KMS-11 (cell line): Measurements from ENCODE around the gene ID1.
"Not testable (repeated sequence)": the region's sequence is repeated elsewhere in the genome, so short reads cannot be mapped to it uniquely, and the experiment has no call there.

ENCODE experiments used
- H2AFZ ChIP-seq: fragments of 200-600 bp; sonication (generic); 2 replicates; pipeline ENCODE4 v1.6.1; 2016; ENCODE audit warnings: antibody characterized with exemption, mixed run types, low read depth
- H3K27ac ChIP-seq: fragments of 200-600 bp; sonication (generic); 2 replicates; pipeline ENCODE4 v1.6.1; 2016; ENCODE audit warnings: mild to moderate bottlenecking, mixed run types
- H3K27me3 ChIP-seq: fragments of 200-600 bp; sonication (generic); 2 replicates; pipeline ENCODE4 v1.6.1; 2017; ENCODE audit warnings: mild to moderate bottlenecking, low read depth, mixed run types, moderate library complexity; ENCODE audit not compliant: insufficient read depth
- H3K36me3 ChIP-seq: fragments of 200-600 bp; sonication (generic); 2 replicates; pipeline ENCODE4 v1.6.1; 2017; ENCODE audit warnings: mild to moderate bottlenecking, mixed run types; ENCODE audit not compliant: insufficient read depth
- H3K4me1 ChIP-seq: fragments of 200-600 bp; sonication (generic); 2 replicates; pipeline ENCODE4 v1.6.1; 2016; ENCODE audit warnings: mild to moderate bottlenecking, low read depth, mixed run types; ENCODE audit not compliant: poor library complexity, severe bottlenecking
- H3K4me2 ChIP-seq: fragments of 200-600 bp; sonication (generic); 2 replicates; pipeline ENCODE4 v1.7.0; 2016; ENCODE audit warnings: mild to moderate bottlenecking, mixed run types
- H3K4me3 ChIP-seq: fragments of 200-600 bp; sonication (generic); IDR thresholded peaks from 2 replicates; pipeline ENCODE4 v1.6.1; 2017; ENCODE audit warnings: low read depth, low read length, mixed read lengths; ENCODE audit not compliant: insufficient read depth
- H3K79me2 ChIP-seq: fragments of 200-600 bp; sonication (generic); 2 replicates; pipeline ENCODE4 v1.6.1; 2016; ENCODE audit warnings: low read depth, mixed run types; ENCODE audit not compliant: insufficient read depth
- H3K9ac ChIP-seq: fragments of 200-600 bp; sonication (generic); 2 replicates; pipeline ENCODE4 v1.6.1; 2016; ENCODE audit warnings: mild to moderate bottlenecking, mixed run types
- H4K20me1 ChIP-seq: fragments of 200-600 bp; sonication (generic); 2 replicates; pipeline ENCODE4 v1.6.1; 2016; ENCODE audit warnings: mild to moderate bottlenecking, mixed run types; ENCODE audit not compliant: insufficient read depth
- TF ChIP-seq, protein P1 (sequence below): fragments of 200-600 bp; sonication (generic); conservative IDR thresholded peaks from 2 replicates; pipeline ENCODE4 v1.6.1; 2017; ENCODE audit warnings: low read depth, mild to moderate bottlenecking, antibody characterized with exemption, low read length, moderate library complexity, mixed read lengths

The ID1 gene

DNA sequence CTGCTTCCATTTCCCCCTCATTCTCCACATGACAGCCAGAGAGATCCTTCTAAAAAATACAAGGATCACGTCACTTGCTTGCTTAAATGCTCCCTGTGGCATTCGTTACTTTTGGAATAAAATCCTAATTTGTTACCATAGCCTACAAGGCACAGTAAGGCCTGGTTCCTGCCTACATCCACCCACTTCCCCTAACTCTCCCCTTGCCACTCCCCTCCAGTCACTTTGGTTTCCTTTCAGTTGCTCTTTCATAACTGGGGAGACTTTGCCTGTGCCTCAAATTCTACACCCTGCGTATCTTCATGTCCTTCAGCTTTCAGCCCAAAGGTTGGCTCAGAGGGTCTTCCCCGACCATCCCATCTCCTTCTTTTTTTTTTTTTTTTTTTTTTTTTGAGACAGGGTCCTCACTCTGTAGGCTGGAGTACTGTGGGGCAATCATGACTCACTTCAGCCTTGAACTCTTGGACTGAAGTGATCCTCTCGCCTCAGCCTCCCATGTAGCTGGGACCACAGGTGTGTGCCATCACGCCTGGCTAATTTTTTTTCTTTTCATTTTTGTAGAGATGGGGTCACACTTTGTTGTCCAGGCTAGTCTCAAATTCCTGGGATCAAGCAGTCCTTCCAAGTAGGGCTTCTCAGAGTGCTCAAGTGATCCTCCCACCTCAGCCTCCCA lies 12.5 kb downstream of the ID1 start:
- Histone ChIP-seq H3K4me1 (peaks cover 10% of the 10 kb centered on the region), H2AFZ (no peak overlapping the region)
- TF ChIP-seq, protein P1, sequence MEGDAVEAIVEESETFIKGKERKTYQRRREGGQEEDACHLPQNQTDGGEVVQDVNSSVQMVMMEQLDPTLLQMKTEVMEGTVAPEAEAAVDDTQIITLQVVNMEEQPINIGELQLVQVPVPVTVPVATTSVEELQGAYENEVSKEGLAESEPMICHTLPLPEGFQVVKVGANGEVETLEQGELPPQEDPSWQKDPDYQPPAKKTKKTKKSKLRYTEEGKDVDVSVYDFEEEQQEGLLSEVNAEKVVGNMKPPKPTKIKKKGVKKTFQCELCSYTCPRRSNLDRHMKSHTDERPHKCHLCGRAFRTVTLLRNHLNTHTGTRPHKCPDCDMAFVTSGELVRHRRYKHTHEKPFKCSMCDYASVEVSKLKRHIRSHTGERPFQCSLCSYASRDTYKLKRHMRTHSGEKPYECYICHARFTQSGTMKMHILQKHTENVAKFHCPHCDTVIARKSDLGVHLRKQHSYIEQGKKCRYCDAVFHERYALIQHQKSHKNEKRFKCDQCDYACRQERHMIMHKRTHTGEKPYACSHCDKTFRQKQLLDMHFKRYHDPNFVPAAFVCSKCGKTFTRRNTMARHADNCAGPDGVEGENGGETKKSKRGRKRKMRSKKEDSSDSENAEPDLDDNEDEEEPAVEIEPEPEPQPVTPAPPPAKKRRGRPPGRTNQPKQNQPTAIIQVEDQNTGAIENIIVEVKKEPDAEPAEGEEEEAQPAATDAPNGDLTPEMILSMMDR = no peak

DNA sequence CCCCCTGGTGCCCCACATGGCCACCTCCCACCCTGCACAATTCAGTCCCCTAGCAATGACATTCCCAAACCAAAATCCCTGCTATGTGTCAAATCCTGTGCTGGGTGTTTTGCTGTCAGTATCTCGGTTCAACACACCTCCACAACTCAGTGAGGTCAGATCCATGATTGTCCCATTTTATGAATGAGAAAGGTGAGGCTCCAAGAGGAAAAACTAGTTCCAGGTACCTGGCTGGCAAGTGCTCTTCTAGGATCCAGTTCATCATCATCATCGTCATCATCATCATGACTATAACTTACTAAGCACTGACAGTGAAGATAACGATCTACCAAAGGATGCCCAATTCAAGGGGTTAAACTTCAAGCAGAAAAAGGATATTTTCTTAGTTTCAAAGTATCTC lies 15.2 kb downstream of the ID1 start:
- Histone ChIP-seq H3K27ac (no peak overlapping the region), H3K36me3 (no peaks in the 10 kb centered on the region), H3K79me2 (no peaks in the 10 kb centered on the region), H4K20me1 (no peaks in the 10 kb centered on the region), H3K9ac (no peak overlapping the region), H3K4me3 (no peak overlapping the region), H3K27me3 (no peaks in the 10 kb centered on the region), H3K4me2 (no peak overlapping the region), H3K4me1 (peaks cover 3% of the 10 kb centered on the region), H2AFZ (no peak overlapping the region)
- TF ChIP-seq, protein P1 = no peak

More for the DNA sequence above, 12.5 kb downstream of the ID1 start:
- Histone ChIP-seq H3K4me3 (no peak overlapping the region), H3K36me3 (no peaks in the 10 kb centered on the region), H4K20me1 (no peaks in the 10 kb centered on the region), H3K79me2 (no peaks in the 10 kb centered on the region), H3K27me3 (no peaks in the 10 kb centered on the region), H3K4me2 (no peak overlapping the region), H3K27ac (no peak overlapping the region), H3K9ac (no peak overlapping the region)

DNA sequence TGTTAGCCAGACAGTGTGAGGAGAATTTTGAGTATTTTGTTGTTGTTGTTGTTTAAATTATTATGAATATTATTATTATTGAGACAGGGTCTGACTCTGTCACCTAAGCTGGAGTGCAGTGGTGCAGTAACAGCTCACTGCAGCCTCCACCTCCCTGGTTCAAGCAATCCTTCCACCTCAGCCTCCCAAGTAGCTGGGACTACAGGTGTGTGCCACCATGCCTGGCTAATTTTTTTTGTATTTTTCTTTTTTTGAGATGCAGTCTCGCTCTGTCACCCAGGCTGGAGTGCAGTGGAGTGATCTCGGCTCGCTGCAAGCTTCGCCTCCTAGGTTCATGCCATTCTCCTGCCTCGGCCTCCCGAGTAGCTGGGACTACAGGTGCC lies 18.0 kb downstream of the ID1 start:
- H3K36me3 ChIP-seq, H3K27ac ChIP-seq, H4K20me1 ChIP-seq, H3K4me2 ChIP-seq, H3K27me3 ChIP-seq, H3K9ac ChIP-seq, H3K4me1 ChIP-seq, H3K79me2 ChIP-seq, H2AFZ ChIP-seq, H3K4me3 ChIP-seq: not testable (repeated sequence)

GRCh38 chr20:31626534-31626933 lies 21.4 kb downstream of the ID1 start:
- not testable (repeated sequence) for H3K27ac ChIP-seq, H3K4me2 ChIP-seq, H2AFZ ChIP-seq

DNA sequence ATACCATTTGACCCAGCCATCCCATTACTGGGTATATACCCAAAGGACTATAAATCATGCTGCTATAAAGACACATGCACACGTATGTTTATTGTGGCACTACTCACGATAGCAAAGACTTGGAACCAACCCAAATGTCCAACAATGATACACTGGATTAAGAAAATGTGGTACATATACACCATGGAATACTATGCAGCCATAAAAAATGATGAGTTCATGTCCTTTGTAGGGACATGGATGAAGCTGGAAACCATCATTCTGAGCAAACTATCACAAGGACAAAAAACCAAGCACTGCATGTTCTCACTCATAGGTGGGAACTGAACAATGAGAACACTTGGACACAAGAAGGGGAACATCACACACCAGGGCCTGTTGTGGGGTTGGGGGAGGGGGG lies 23.0 kb downstream of the ID1 start:
- H2AFZ ChIP-seq, H3K4me2 ChIP-seq, H3K36me3 ChIP-seq, H3K79me2 ChIP-seq, H3K9ac ChIP-seq, H4K20me1 ChIP-seq, H3K27me3 ChIP-seq, H3K4me3 ChIP-seq, H3K27ac ChIP-seq: not testable (repeated sequence)
- H3K4me1 ChIP-seq = peaks cover 36% of the 10 kb centered on the region

More at GRCh38 chr20:31626534-31626933, 21.4 kb downstream of the ID1 start:
- not testable (repeated sequence) for H4K20me1 ChIP-seq, H3K4me3 ChIP-seq, H3K79me2 ChIP-seq, H3K36me3 ChIP-seq, H3K27me3 ChIP-seq, H3K9ac ChIP-seq
- H3K4me1 ChIP-seq = peaks cover 36% of the 10 kb centered on the region

- TF ChIP-seq, protein P1 = no peak
- H2AFZ ChIP-seq = peak overlapping the region; percentile 42
Observed at GRCh38 chr20:31630187-31630790, 25.2 kb downstream of the ID1 start.

More at GRCh38 chr20:31630187-31630790, 25.2 kb downstream of the ID1 start:
- no peaks in the 10 kb centered on the region for H3K27me3 ChIP-seq
- H3K79me2 ChIP-seq = no peaks in the 10 kb centered on the region
- peak overlapping the region; percentile 11; the same call in 1 of the 2 replicates for H3K27ac ChIP-seq
- peak overlapping the region; percentile 37 for H3K4me2 ChIP-seq
- H3K9ac ChIP-seq = no peak overlapping the region; the same call in 1 of the 2 replicates
- no peak overlapping the region for H3K4me3 ChIP-seq
- H4K20me1 ChIP-seq = no peaks in the 10 kb centered on the region
- peaks cover 36% of the 10 kb centered on the region for H3K4me1 ChIP-seq
- H3K36me3 ChIP-seq = no peaks in the 10 kb centered on the region
